Esophagus muscularis mucosa (tissue), 4 donors: ENCODE measurements around the gene LMAN2. TPM values are rescaled to one million over a fixed set of nuclear protein-coding genes. Genes with fewer than 3 reads are reported as not detected.

ENCODE experiments used
- DNase-seq: peaks from one replicate; pipeline ENCODE4 v3.0.0-alpha.2; 2017; ENCODE audit errors: extremely low spot score
- H3K27ac ChIP-seq, 4 donors: fragments of 200-600 bp; sonication (generic); replicated peaks in 1 of 4; 1 replicate in 3 of 4; 2 replicates in 1 of 4; pipeline ENCODE4 v1.5.1; 2016 to 2019; ENCODE audit warnings: mild to moderate bottlenecking in 1 of 4
- H3K27me3 ChIP-seq, 4 donors: fragments of 200-600 bp; sonication (generic); one replicate each; pipeline versions ENCODE4 v1.5.1 to v1.6.0; 2016 to 2019
- H3K36me3 ChIP-seq, 4 donors: fragments of 200-600 bp; sonication (generic); one replicate each; pipeline ENCODE4 v1.5.1; 2016 to 2019
- H3K4me1 ChIP-seq, 4 donors: fragments of 200-600 bp; sonication (generic); one replicate each; pipeline ENCODE4 v1.5.1; 2016 to 2019
- H3K4me3 ChIP-seq, 4 donors: fragments of 200-600 bp; sonication (generic); 1 replicate in 2 of 4; 2 replicates in 2 of 4; pipeline ENCODE4 v1.5.1; 2016 to 2019; ENCODE audit warnings: mild to moderate bottlenecking in 4 of 4, moderate library complexity in 1 of 4
- H3K9me3 ChIP-seq, 4 donors: fragments of 200-600 bp; sonication (generic); 1 replicate in 3 of 4; 2 replicates in 1 of 4; pipeline ENCODE4 v1.5.1; 2016 to 2019
- CTCF ChIP-seq, 3 experiments: fragments of 200-600 bp in 2 of 3; fragments of 450-650 bp in 1 of 3; sonication (generic) in 2 of 3; IDR thresholded peaks; one replicate each; pipeline ENCODE4 v1.5.1; 2017 to 2019; ENCODE audit warnings: antibody characterized with exemption in 3 of 3, mild to moderate bottlenecking in 2 of 3, moderate library complexity in 1 of 3
- EP300 ChIP-seq: sonication (generic); formaldehyde crosslinking; IDR thresholded peaks from one replicate; pipeline ENCODE4 v1.6.1; 2017; ENCODE audit warnings: antibody characterized with exemption
- POLR2A ChIP-seq: fragments of 450-650 bp; IDR thresholded peaks from one replicate; pipeline ENCODE4 v1.6.1; 2017; ENCODE audit warnings: antibody characterized with exemption, moderate library complexity, mild to moderate bottlenecking, low read depth
- POLR2AphosphoS5 ChIP-seq, 2 donors: sonication (generic); formaldehyde crosslinking; IDR thresholded peaks; one replicate each; pipeline ENCODE4 v1.6.1; 2017; ENCODE audit warnings: antibody characterized with exemption in 2 of 2
- WGBS: methylation state at CpG from one replicate; pipeline ENCODE4 v1.1.5; 2018; 5-methylcytosine and 5-hydroxymethylcytosine counted together
- intact Hi-C: fragments of 100-400 bp; cut with DNase I; formaldehyde crosslinking; loops from one replicate; pipeline ENCODE4 v1.15.1; 2023
- total RNA-seq, 4 donors: library from RNA; depleted of rRNA; stranded (reverse); fragments of >200 nt; gene quantifications; one replicate each; pipeline versions ENCODE4 v1.1.0 to v1.2.1, GENCODE V29; 2016

The LMAN2 gene
- total RNA-seq, 4 donors from 2014 or later: 95.1 to 168 (median 128) TPM

- DNase-seq: no peak
- intact Hi-C loops: no loop called here
Observed at GRCh38 chr5:177332031-177332895, 19.2 kb downstream of the LMAN2 start.

GRCh38 chr5:177330991-177331842, 20.3 kb downstream of the LMAN2 start:
- Histone ChIP-seq H3K36me3 (peaks cover 59 to 83% (median 72%) of the 10 kb centered on the region in 4 donors), H3K27me3 (no peaks in the 10 kb centered on the region)
- WGBS: 78% methylated on average over 26 of the region's 27 CpGs

More at GRCh38 chr5:177332031-177332895, 19.2 kb downstream of the LMAN2 start:
- H3K27me3 ChIP-seq: no peaks in the 10 kb centered on the region
- TF ChIP-seq EP300: no peak
- TF ChIP-seq POLR2A: no peak
- TF ChIP-seq CTCF (IDR thresholded peaks at IDR 0.05): no peak
- no peak for TF ChIP-seq POLR2AphosphoS5 (IDR thresholded peaks at IDR 0.05)
- WGBS: 86% methylated on average over 32 of the region's 35 CpGs
- H3K9me3 ChIP-seq: no peaks in the 10 kb centered on the region
- H3K36me3 ChIP-seq: peaks cover 69 to 93% (median 82%) of the 10 kb centered on the region in 4 donors
- peaks cover 0 to 24% (median 3%) of the 10 kb centered on the region in 4 donors for H3K4me1 ChIP-seq
- H3K27ac ChIP-seq: no peak overlapping the region
- H3K4me3 ChIP-seq: no peak overlapping the region

GRCh38 chr5:177329883-177330282, 21.6 kb downstream of the LMAN2 start:
- H3K4me3 ChIP-seq: no peak overlapping the region
- 76% methylated on average over 2 of the region's 6 CpGs for WGBS
- H3K4me1 ChIP-seq: peaks cover 0 to 15% (median 5%) of the 10 kb centered on the region in 4 donors
- DNase-seq: no peak
- intact Hi-C loops: no loop called here
- H3K27me3 ChIP-seq: no peaks in the 10 kb centered on the region
- no peaks in the 10 kb centered on the region for H3K9me3 ChIP-seq
- peaks cover 46 to 69% (median 59%) of the 10 kb centered on the region in 4 donors for H3K36me3 ChIP-seq
- TF ChIP-seq POLR2A: no peak
- no peak overlapping the region for H3K27ac ChIP-seq

More at GRCh38 chr5:177330991-177331842, 20.3 kb downstream of the LMAN2 start:
- Histone ChIP-seq H3K9me3 (no peaks in the 10 kb centered on the region), H3K4me3 (no peak overlapping the region), H3K4me1 (peaks cover 0 to 25% (median 5%) of the 10 kb centered on the region in 4 donors), H3K27ac (no peak overlapping the region)
- intact Hi-C loops: no loop called here
- TF ChIP-seq CTCF (IDR thresholded peaks at IDR 0.05): no peak
- TF ChIP-seq EP300: no peak
- no peak for TF ChIP-seq POLR2AphosphoS5 (IDR thresholded peaks at IDR 0.05)
- no peak for TF ChIP-seq POLR2A
- no peak for DNase-seq

- peak overlapping the region in 1 of 4 donors; percentile 45 for H3K27ac ChIP-seq
- H3K4me3 ChIP-seq: no peak overlapping the region
- intact Hi-C loops: no loop called here
- no peak for DNase-seq
- no peaks in the 10 kb centered on the region for H3K27me3 ChIP-seq
- TF ChIP-seq CTCF (IDR thresholded peaks at IDR 0.05) (no peak), EP300 (no peak), POLR2AphosphoS5 (IDR thresholded peaks at IDR 0.05) (no peak), POLR2A (no peak)
- H3K36me3 ChIP-seq: peaks cover 34 to 62% (median 49%) of the 10 kb centered on the region in 4 donors
- H3K9me3 ChIP-seq: no peaks in the 10 kb centered on the region
- peaks cover 0 to 12% (median 5%) of the 10 kb centered on the region in 4 donors for H3K4me1 ChIP-seq
- 88% methylated on average over 19 of the region's 19 CpGs for WGBS
Observed at GRCh38 chr5:177328545-177329231, 22.8 kb downstream of the LMAN2 start.
